Islet precursor cell (in vitro differentiated cells): Measurements from ENCODE around the gene CSNK2B.

Experiments
- DNase-seq: peaks from one replicate; pipeline ENCODE4 v3.0.0-alpha.2; 2018

The CSNK2B gene

DNA sequence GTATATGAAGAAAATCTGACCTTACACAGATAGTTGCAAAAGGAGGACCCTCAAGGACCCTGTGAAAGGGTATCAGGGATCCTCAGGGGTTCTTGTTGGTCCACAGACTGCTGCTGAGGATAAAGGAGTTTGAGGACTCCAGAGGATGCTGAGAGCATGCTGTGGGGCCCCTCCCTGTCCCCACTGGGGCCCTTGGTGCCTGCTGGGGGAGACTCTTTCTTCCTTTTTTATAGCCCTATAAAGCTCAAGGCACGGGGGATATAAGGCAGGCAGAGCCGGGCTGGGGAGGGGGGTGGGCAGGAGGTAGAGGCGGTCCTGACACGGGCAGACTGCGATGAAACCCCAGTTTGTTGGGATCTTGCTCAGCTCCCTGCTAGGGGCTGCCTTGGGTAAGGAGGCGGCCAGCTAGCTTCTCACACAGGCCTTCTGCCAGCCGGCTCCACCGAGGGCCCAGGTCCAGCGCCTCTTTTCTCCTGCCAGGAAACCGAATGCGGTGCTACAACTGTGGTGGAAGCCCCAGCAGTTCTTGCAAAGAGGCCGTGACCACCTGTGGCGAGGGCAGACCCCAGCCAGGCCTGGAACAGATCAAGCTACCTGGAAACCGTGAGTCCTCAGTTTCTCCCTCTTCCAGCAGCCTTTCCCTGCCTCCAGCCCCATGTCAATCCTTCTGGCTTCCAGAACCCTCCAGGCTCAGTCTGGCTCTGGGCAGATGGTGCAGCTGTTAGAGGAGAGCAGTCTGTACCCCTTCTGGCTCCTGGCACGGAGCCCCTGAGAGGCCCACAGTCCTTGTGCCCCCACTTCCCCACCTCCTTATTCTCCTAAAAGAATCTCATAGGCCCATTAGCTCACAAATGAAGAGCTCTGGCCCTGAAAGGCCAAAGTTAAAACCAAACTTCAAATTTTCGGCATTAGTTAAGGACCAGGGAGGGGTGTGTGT lies 49.4 kb downstream of the CSNK2B start, which contains the start of gene LY6G6D:
TSS of gene LY6G6D (plus strand) at position 327 of the 937 bp plus-strand sequence. CDS start at position 335, 8 bp downstream.
- DNase-seq = no peak

DNA sequence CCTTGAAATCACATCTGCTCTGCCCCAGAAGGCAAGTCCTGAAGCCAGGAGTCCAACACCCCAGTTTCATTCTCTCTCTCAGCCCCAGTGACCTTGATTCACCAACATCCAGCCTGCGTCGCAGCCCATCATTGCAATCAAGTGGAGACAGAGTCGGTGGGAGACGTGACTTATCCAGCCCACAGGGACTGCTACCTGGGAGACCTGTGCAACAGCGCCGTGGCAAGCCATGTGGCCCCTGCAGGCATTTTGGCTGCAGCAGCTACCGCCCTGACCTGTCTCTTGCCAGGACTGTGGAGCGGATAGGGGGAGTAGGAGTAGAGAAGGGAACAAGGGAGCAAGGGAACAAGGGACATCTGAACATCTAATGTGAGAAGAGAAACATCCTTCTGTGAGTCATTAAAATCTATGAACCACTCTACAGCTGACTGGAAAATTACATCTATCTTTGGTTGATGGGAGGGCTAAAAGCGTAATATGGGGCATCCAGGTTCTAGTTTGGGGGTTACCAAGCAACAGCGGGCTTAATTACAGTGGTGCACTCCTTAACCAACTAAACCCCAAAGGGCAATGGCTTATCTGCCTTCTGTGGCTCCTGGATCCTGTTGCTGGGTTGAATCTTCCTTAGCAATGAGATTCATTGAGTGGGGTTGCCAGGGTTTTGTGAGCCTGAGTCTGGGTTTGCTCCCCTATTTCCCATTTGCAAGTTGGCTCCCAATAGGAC lies 51.8 kb downstream of the CSNK2B start:
- DNase-seq = peak; percentile 89

- peak; percentile 79 for DNase-seq
Observed at GRCh38 chr6:31718265-31718664, 52.4 kb downstream of the CSNK2B start.

DNA sequence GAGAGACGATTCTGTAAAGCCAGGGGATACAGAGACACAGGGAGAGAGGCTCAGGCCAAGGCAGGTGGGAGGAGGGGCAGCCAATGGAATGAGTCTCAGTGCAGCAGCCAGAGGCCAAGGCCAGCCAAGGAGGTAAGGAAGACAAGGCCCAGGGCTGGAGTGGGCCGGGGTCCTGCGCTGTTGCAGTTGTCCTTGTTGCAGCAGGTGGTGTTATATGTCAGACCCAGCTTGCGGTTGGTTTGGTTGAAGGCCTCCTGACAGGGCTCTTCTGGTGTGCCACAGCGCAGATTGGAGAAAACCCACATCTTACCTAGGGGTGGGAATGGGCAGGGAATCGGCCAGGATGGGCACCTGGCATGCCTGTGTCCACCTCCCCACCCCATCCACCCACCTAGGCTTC lies 53.1 kb downstream of the CSNK2B start:
- DNase-seq = no peak
